Inflammatory macrophage treated with lipopolysaccharide for 4 hours (primary cell): Measurements from ENCODE around the gene SLC24A3.

ENCODE experiments used
- DNase-seq: peaks from one replicate; pipeline ENCODE4 v3.0.0-alpha.2; 2020

Gene SLC24A3

GRCh38 chr20:19349879-19350278, 137.4 kb downstream of the SLC24A3 start:
- DNase-seq: no peak

GRCh38 chr20:19351542-19351941, 139.1 kb downstream of the SLC24A3 start:
- no peak for DNase-seq

DNA sequence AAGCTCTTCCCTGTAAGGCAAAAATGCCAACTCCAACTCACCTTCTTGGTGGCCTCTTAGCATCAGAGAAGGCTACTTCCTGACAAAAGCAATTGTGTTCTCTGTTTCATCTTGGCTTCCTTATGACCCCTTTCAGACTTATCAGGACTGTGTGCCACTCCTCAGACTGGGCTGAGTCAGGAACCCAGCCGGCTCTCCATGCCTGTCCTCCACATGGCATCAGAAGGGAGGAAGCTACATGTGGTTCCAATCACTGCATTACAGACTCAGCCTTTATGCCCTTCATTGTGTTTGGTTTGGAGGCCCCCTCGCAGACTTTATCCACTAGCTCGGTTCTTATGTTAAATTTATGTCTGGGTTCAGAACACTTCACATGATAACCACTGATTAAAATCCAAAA, 142.5 kb downstream of the SLC24A3 start:
- no peak for DNase-seq

- DNase-seq: no peak
Measured at GRCh38 chr20:19361790-19362189, 149.3 kb downstream of the SLC24A3 start.

DNA sequence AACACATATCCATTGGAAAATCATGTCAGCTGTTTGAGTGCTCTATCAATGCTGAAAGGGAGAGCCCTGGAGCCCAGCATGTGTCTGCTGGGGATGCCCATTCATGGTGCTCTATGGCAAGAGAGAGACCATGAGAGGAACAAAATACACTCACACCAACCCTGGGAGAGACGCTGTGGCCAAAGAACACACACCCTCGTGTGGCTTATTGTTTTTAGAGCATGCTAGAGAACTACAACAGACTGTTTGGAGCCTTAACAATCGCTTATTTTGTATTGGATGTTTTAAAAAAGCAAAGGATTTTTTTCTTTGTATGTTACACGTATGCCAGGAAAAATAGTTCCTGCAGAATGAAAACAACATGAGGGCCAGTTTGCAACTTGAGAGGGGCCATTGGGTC, 151.0 kb downstream of the SLC24A3 start:
- no peak for DNase-seq

DNA sequence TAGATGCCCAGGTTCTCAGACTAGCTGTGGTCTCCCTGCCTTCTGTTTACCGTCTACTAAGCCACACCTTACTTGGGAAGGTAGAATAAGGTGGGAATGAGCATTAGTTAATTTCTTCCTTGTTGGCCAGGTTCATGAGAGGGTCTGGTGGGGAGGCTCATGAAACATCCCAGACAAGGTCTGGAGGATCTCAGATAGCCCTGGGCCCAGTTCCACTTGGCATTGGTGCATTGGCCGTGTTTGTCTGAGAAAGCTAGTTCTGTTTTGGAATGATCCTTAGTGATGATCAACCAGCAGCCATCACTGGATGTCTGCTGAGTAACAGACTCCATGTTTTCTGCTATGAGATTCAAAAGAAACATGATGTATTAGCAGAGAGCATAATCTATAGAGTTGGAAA, 155.1 kb downstream of the SLC24A3 start:
- DNase-seq: no peak

- no peak for DNase-seq
Measured at GRCh38 chr20:19368351-19368750, 155.9 kb downstream of the SLC24A3 start.

- DNase-seq: no peak
Measured at GRCh38 chr20:19370076-19371075, 157.9 kb downstream of the SLC24A3 start.

DNA sequence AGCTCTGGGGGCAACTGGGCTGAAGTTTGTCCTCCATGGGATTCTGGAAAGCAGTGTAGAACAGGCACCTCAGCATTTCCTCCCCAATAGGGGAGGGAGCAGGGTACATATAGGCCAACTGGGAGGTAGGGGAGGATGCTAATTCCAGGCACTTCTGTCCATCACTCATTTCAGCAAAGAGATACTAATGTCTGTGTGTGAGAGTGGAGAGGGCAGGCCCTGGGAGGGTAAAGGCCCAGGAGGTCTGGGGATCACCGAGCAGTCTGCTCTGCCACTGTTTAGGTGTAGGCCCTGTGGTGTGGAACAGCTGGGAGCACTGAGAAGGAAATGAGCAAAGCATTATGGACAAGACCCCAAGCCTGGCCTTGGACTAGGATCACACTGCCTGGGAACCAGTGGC, 158.7 kb downstream of the SLC24A3 start:
- no peak for DNase-seq

DNA sequence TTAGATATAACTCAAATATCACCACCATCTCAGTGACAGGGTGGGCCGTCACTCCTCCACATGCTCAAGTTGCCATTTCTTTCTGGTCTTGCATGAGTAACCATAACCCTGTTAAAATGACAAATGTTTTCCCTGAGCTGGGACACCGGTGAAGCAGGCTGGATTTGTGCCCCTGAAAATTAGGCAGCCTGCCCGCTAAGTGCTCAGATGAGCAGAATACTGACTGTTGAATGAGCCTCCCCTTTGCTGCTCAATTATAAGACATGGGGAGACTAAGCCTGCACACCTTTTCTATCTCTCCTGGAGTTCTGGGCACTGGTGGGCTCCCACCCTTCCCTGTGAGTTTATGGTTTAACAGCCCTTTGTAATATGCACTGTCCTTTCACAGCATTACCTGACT, 161.8 kb downstream of the SLC24A3 start:
- no peak for DNase-seq

- DNase-seq: no peak
Measured at GRCh38 chr20:19375395-19375794, 163.0 kb downstream of the SLC24A3 start.

GRCh38 chr20:19375801-19376200, 163.4 kb downstream of the SLC24A3 start:
- no peak for DNase-seq

DNA sequence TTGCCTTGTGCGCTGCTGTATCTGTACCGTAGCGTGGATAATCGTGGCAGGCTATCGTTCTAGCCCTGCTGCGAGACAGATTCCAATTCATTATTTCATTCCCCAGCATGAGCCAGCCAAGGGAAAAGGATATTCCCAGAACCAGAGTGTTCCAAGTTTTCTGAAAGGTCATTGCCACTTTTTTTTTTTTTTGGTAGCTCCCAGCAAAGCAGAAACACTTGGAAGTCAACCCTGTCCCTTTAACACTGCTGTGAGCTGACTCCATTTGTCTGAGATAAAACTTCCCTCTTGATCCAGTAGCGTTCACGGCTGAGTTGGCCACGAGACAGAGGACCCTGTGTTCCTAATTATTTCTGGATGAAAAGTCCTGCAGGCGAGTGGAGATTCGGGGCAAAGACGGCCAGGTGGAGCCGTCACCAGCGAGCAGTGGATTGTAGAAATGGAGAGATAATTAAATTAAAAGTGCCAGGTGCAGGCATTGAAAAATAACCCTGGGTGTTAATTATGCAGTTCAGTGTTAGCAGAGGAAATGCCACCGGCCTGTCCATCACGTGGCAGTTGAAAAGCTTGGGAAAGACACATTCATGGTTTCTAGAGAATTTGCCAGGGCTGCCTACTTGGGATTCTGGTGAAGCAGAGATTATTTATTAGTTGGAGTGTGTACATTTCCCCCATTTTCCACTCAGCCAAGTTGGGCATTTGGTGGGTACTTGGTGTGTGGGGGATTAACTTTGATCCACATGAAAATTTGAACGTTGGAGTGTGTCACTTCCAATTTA, 164.2 kb downstream of the SLC24A3 start:
- DNase-seq: no peak

DNA sequence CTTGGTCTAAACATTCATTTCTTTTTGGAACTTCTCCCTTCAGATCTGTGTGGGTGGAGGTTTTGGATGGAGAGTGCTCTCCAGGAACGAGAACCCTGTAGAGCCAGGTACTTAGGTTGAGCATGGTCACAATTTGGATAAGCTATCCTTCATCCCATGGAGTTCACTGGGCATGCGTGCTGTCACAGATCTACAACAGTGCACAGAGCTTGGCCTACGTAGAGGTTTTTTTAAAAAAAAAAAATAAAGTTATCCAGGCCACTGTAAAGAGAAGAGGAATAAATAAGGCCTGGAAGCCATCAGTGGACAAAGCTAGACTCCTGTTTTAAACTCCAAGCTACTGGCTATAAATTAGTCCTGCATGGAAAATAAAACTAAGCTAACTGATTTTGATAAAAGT, 165.6 kb downstream of the SLC24A3 start:
- no peak for DNase-seq

GRCh38 chr20:19380211-19380610, 167.8 kb downstream of the SLC24A3 start:
- no peak for DNase-seq

DNA sequence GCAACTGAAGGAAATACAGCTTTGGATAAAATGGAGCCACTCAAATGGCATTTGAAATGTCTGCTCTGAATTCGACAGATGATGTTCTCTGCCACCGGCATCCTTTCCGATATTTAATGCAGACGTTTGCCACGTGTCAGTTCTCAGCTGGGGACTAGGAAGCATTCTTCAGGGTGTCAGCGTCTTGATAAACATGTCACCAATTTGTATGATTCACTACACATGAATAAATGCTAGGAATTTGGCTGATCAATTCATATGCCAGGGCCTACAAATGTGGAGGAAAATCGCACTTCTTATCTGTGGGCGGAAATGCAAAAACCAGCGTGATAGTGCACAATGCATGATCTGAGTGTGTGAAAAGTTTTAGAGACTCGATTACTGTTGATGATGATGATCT, 169.5 kb downstream of the SLC24A3 start:
- DNase-seq: no peak

DNA sequence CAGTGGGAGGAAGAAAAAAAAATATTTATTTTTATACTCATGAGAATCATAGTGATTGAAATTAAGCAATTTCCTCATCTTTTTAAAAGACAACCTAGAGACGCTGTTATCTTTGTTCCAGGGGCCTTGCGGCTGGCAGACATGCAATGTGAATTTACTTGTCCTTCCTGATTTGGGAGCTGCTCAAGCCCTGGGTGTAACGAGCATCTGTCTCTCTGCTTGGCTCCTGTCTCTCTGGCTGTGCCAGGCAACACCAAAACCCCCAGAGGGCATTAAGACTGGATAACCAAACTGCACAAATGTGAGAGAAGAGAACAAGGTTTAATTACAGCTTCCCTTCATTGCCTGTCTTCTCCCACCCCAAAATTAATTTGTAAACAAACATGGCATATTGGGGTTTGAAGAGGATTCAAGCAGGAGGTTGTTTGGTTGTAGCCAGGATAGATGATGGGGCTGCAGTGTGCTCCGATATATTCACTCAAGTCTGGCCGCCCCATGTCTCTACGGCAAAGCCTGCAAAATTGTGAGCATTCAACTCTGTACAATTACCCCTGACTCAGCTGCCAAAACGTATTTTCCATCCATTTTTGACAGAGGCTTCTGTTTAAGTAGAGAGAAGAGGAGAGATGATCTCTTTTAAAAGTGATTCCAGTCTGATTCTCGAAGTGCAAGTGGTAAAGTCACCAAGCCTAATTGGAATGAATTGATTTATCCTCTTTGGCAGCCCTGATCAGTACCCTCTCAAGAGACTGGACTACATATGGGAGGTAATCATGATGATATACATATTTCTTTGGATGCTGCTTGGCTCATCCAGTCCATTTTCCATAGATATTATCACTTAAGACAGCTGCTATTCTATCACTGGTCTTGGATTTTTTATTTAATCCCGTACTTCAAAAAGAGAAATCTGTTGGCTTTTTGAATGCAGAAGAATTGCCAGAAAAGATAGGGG, 170.2 kb downstream of the SLC24A3 start:
- no peak for DNase-seq

DNA sequence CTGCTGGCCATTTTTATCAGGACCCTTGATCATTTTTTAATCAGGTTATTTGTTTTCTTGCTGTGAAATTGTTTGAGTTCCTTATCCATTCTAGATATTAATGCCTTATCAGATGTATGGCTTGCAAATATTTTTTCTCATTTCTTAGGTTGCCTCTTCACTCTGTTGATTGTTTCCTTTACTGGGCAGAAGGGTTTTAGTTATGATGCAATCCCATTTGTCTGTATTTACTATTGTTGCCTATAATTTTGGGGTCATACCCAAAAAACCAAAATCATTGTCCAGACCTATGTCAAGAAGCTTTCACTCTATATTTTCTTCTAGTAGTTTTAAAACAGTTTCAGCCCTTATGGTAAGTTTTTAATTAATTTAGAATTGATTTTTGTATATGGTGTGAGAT, 172.5 kb downstream of the SLC24A3 start:
- DNase-seq: no peak

- no peak for DNase-seq
Measured at GRCh38 chr20:19387251-19387650, 174.8 kb downstream of the SLC24A3 start.

GRCh38 chr20:19392344-19393130, 180.1 kb downstream of the SLC24A3 start:
- DNase-seq: no peak

DNA sequence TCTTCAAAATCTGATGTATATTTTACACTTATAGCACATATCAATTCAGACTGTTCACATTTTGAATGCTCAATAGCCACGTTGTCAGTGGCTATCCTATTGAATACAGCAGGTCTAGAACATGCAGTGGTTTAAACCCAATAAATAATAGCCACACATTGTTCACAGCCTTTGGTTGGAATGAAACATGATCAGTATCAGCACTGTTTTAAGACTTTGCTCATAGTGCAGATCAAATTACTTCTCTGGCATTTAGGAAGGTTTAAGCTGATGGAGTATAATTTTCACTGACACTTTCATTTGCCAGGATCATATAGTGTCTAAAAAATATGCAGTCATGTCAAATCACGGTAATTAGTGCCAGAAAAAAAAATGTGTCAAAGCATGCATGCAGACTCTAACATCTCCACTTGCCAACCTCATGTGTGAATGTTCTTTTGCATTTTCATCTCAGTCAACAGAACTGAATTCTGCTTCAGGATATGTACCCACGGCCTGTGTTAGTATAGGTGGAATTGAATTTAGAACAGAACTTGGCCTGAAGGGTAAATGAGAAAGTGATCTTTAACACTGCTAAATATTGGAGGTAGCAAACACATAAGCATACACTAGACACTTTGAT, 184.1 kb downstream of the SLC24A3 start:
- no peak for DNase-seq
